ENCODE measurements around the gene ABCC8.

ABCC8 gene

GRCh38 chr11:17462940-17463339 is 13.7 kb downstream of the ABCC8 start:
- no peak for TF ChIP-seq CTCF (IDR thresholded peaks at IDR 0.05; ENCODE audit: low read depth, low read length)
- H3K4me3 ChIP-seq (ENCODE audit: low read depth, low read length), result no peak overlapping the region

- no peak for TF ChIP-seq CTCF (IDR thresholded peaks at IDR 0.05; ENCODE audit: low read depth, low read length)
- no peak overlapping the region for H3K4me3 ChIP-seq (ENCODE audit: low read depth, low read length)
These were observed 16.2 kb downstream of the ABCC8 start for GRCh38 chr11:17460406-17460805.

GRCh38 chr11:17459236-17459896 is 17.3 kb downstream of the ABCC8 start:
- H3K4me3 ChIP-seq (ENCODE audit: low read depth, low read length), result no peak overlapping the region
- TF ChIP-seq CTCF (IDR thresholded peaks at IDR 0.05; ENCODE audit: low read depth, low read length), result no peak

- H3K4me3 ChIP-seq (ENCODE audit: low read depth, low read length), result no peak overlapping the region
These were observed 18.4 kb downstream of the ABCC8 start for GRCh38 chr11:17458268-17458667.

GRCh38 chr11:17457396-17458173 is 19.1 kb downstream of the ABCC8 start:
- no peak overlapping the region for H3K4me3 ChIP-seq (ENCODE audit: low read depth, low read length)
- TF ChIP-seq CTCF (IDR thresholded peaks at IDR 0.05; ENCODE audit: low read depth, low read length), result no peak

More at GRCh38 chr11:17458268-17458667, 18.4 kb downstream of the ABCC8 start:
- no peak for TF ChIP-seq CTCF (IDR thresholded peaks at IDR 0.05; ENCODE audit: low read depth, low read length)

- TF ChIP-seq CTCF (IDR thresholded peaks at IDR 0.05; ENCODE audit: low read depth, low read length), result no peak
- H3K4me3 ChIP-seq (ENCODE audit: low read depth, low read length), result no peak overlapping the region
These were observed 24.0 kb downstream of the ABCC8 start for GRCh38 chr11:17452668-17453067.

- no peak for TF ChIP-seq CTCF (IDR thresholded peaks at IDR 0.05; ENCODE audit: low read depth, low read length)
- no peak overlapping the region for H3K4me3 ChIP-seq (ENCODE audit: low read depth, low read length)
These were observed 27.5 kb downstream of the ABCC8 start for GRCh38 chr11:17449158-17449557.
